C4-2B (cell line): ENCODE results near the gene INPP4B.

Experiments
- ZFX ChIP-seq: fragments of 450-650 bp; IDR thresholded peaks from 2 replicates; pipeline ENCODE4 v1.6.1; 2017
- TF ChIP-seq, protein P1 (sequence below): fragments of 450-650 bp; conservative IDR thresholded peaks from 2 replicates; pipeline ENCODE4 v1.5.1; 2017; ENCODE audit warnings: mild to moderate bottlenecking

DNA sequence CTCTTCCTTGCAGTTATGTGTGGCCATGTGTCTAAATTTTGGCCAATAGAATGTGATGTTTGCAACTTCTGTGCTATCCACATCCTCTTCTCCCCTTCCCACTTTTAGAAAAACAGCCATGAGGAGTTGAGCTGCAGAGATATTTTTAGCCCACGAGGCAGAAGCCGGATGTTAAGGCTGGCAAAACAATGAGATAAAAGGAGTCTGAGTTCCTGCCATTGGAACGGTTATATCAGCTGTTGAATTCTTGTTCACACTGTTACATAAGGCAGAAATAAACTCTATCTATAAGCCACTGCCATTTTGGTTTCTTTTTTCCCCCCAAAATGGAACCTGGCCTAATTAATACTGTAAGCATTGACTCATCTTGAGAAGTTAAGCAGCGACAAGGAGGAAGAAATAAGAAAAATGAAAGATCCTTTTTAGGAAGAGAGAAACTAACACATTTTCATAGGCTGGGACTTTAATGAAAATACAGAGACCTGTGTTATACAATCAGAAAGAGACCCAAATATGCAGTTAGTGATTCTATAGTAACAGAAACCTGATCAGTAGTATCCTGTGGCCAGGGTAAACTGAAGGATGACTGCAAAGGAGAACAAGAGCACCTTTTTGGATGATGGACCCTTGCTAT, 200.5 kb downstream of the INPP4B start:
- TF ChIP-seq, protein P1, sequence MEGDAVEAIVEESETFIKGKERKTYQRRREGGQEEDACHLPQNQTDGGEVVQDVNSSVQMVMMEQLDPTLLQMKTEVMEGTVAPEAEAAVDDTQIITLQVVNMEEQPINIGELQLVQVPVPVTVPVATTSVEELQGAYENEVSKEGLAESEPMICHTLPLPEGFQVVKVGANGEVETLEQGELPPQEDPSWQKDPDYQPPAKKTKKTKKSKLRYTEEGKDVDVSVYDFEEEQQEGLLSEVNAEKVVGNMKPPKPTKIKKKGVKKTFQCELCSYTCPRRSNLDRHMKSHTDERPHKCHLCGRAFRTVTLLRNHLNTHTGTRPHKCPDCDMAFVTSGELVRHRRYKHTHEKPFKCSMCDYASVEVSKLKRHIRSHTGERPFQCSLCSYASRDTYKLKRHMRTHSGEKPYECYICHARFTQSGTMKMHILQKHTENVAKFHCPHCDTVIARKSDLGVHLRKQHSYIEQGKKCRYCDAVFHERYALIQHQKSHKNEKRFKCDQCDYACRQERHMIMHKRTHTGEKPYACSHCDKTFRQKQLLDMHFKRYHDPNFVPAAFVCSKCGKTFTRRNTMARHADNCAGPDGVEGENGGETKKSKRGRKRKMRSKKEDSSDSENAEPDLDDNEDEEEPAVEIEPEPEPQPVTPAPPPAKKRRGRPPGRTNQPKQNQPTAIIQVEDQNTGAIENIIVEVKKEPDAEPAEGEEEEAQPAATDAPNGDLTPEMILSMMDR: no peak
- no peak for TF ChIP-seq ZFX
